HepG2 (cell line): ENCODE results near the gene EBF4. TPM values are rescaled to one million over a fixed set of nuclear protein-coding genes. Genes with fewer than 3 reads are reported as not detected.

Experiments used
- ATF7 ChIP-seq, 2 experiments: fragments of 450-650 bp in 1 of 2; sonication (generic) in 1 of 2; formaldehyde crosslinking in 1 of 2; IDR thresholded peaks; 2 replicates each; pipeline versions ENCODE4 v1.4.0 to v1.6.1; 2016 to 2020; ENCODE audit warnings: antibody characterized with exemption in 1 of 2, mild to moderate bottlenecking in 1 of 2, missing genetic modification reagents in 1 of 2
- CC2D1A ChIP-seq: sonication (generic); formaldehyde crosslinking; IDR thresholded peaks from 2 replicates; pipeline ENCODE4 v1.8.1; 2023; ENCODE audit warnings: mild to moderate bottlenecking, missing genetic modification reagents
- CREB1 ChIP-seq, 2 experiments: fragments of 450-650 bp in 1 of 2; IDR thresholded peaks; 2 replicates each; pipeline ENCODE4 v1.6.1; 2016 to 2017; ENCODE audit warnings: control low read depth in 1 of 2, mild to moderate bottlenecking in 1 of 2, missing compliant biosample characterization in 1 of 2, missing genetic modification characterization in 1 of 2
- ESRRA ChIP-seq: sonication (generic); formaldehyde crosslinking; IDR thresholded peaks from 2 replicates; pipeline ENCODE4 v1.5.1; 2020; ENCODE audit warnings: mild to moderate bottlenecking, low read depth, missing genetic modification reagents
- FOXA1 ChIP-seq, 2 experiments: fragments of 450-650 bp in 1 of 2; sonication (generic) in 1 of 2; formaldehyde crosslinking in 1 of 2; IDR thresholded peaks; 2 replicates each; pipeline versions ENCODE4 v1.4.0 to v1.6.1; 2016 to 2020; ENCODE audit warnings: missing genetic modification reagents in 1 of 2
- GFI1 ChIP-seq: sonication (generic); formaldehyde crosslinking; IDR thresholded peaks from 2 replicates; pipeline ENCODE4 v1.5.0; 2020; ENCODE audit warnings: missing genetic modification reagents, mild to moderate bottlenecking, borderline replicate concordance
- JUN ChIP-seq: sonication (generic); formaldehyde crosslinking; IDR thresholded peaks from 2 replicates; pipeline ENCODE4 v1.4.0; 2020; ENCODE audit warnings: mild to moderate bottlenecking, missing genetic modification reagents
- JUNB ChIP-seq: sonication (generic); formaldehyde crosslinking; IDR thresholded peaks from 2 replicates; pipeline ENCODE4 v1.8.0; 2022; ENCODE audit warnings: missing genetic modification reagents, mild to moderate bottlenecking, borderline replicate concordance
- NFRKB ChIP-seq: fragments of 450-650 bp; IDR thresholded peaks from 2 replicates; pipeline ENCODE4 v1.6.1; 2017
- SCMH1 ChIP-seq: sonication (generic); formaldehyde crosslinking; IDR thresholded peaks from 2 replicates; pipeline ENCODE4 v1.9.0; 2021; ENCODE audit warnings: missing genetic modification reagents, mild to moderate bottlenecking, borderline replicate concordance
- SIX4 ChIP-seq: sonication (generic); formaldehyde crosslinking; IDR thresholded peaks from 2 replicates; pipeline ENCODE4 v1.4.0; 2020; ENCODE audit warnings: missing genetic modification reagents
- SRSF4 ChIP-seq: fragments of 200-400 bp; formaldehyde crosslinking; IDR thresholded peaks from one replicate; pipeline ENCODE4 v1.6.1; 2018; ENCODE audit warnings: mild to moderate bottlenecking, low read depth, low read length, moderate library complexity; ENCODE audit not compliant: poor library complexity, severe bottlenecking
- TCF12 ChIP-seq, 2 experiments: fragments of 450-650 bp in 1 of 2; sonication (generic) in 1 of 2; formaldehyde crosslinking in 1 of 2; IDR thresholded peaks; 2 replicates each; pipeline versions ENCODE4 v1.6.1 to v1.8.0; 2017 to 2022; ENCODE audit warnings: antibody characterized with exemption in 1 of 2, mild to moderate bottlenecking in 1 of 2, missing genetic modification reagents in 1 of 2, moderate library complexity in 1 of 2
- TEAD2 ChIP-seq: sonication (generic); formaldehyde crosslinking; IDR thresholded peaks from 2 replicates; pipeline ENCODE4 v1.9.0; 2021; ENCODE audit warnings: missing genetic modification reagents
- ZFY ChIP-seq: sonication (generic); formaldehyde crosslinking; IDR thresholded peaks from 2 replicates; pipeline ENCODE4 v1.4.0; 2020; ENCODE audit warnings: missing genetic modification reagents
- ZNF281 ChIP-seq: sonication (generic); formaldehyde crosslinking; IDR thresholded peaks from 2 replicates; pipeline ENCODE4 v1.4.0; 2020; ENCODE audit warnings: missing genetic modification reagents, borderline replicate concordance
- ZNF329 ChIP-seq: sonication (generic); formaldehyde crosslinking; IDR thresholded peaks from 2 replicates; pipeline ENCODE4 v1.9.0; 2021; ENCODE audit warnings: low read depth, mild to moderate bottlenecking, missing genetic modification reagents
- ZNF414 ChIP-seq: sonication (generic); formaldehyde crosslinking; IDR thresholded peaks from 2 replicates; pipeline ENCODE4 v1.5.0; 2020; ENCODE audit warnings: missing genetic modification reagents
- ZNF878 ChIP-seq: sonication (generic); formaldehyde crosslinking; IDR thresholded peaks from 2 replicates; pipeline ENCODE4 v1.8.1; 2023; ENCODE audit warnings: mild to moderate bottlenecking, missing genetic modification reagents, moderate library complexity
- ZSCAN5A ChIP-seq: sonication (generic); formaldehyde crosslinking; IDR thresholded peaks from 2 replicates; pipeline ENCODE4 v1.8.0; 2022; ENCODE audit warnings: mild to moderate bottlenecking, missing genetic modification reagents, borderline replicate concordance
- ZUFSP ChIP-seq: sonication (generic); formaldehyde crosslinking; IDR thresholded peaks from 2 replicates; pipeline ENCODE4 v1.9.0; 2021; ENCODE audit warnings: missing genetic modification reagents, mild to moderate bottlenecking, borderline replicate concordance
- polyA plus RNA-seq, 8 experiments: library from polyadenylated mRNA; depleted of rRNA in 3 of 8; stranded (reverse) in 7 of 8; unstranded in 1 of 8; fragments of >200 nt; fragmentation: Illumina TruSeq in 4 of 8; extraction: Trizol in 4 of 8; gene quantifications; 2 replicates each; pipeline versions ENCODE4 v1.2.1 to v1.2.3, GENCODE V29; 2011 to 2016; ENCODE audit warnings: low read depth in 4 of 8, missing spikeins in 1 of 8, mixed read lengths in 1 of 8; ENCODE audit not compliant: insufficient read depth in 1 of 8
- total RNA-seq, 5 experiments: library from RNA; depleted of rRNA; stranded (reverse); fragments of >200 nt; fragmentation: Illumina TruSeq; extraction: Trizol; gene quantifications; 2 replicates each; pipeline ENCODE4 v1.2.3, GENCODE V29; 2016; ENCODE audit warnings: low read depth in 1 of 5

The EBF4 gene
- total and polyA plus RNA-seq, 2 of the 13 experiments (the other 11 are each of a cell fraction or from before 2014, with no cell fraction given), result 0.84 to 2.2 TPM

GRCh38 chr20:2752567-2753460, 60.2 kb downstream of the EBF4 start (continued):
- TF ChIP-seq ZNF329 (CRISPR knock-in tag), result 0 out of 2 replicates have a peak, but pooled peaks have one; percentile 12
- no peak for TF ChIP-seq NFRKB
- no peak for TF ChIP-seq TCF12 (IDR thresholded peaks at IDR 0.05)
- 0 out of 2 replicates have a peak, but pooled peaks have one; percentile 56 for TF ChIP-seq TCF12 (CRISPR knock-in tag; IDR thresholded peaks at IDR 0.05)
- TF ChIP-seq CC2D1A (CRISPR knock-in tag), result peak; percentile 84; the same call in 1 of the 2 replicates
- TF ChIP-seq TEAD2 (CRISPR knock-in tag), result no peak
- peak; percentile 40; the same call in 1 of the 2 replicates for TF ChIP-seq ESRRA (CRISPR knock-in tag)
- no peak for TF ChIP-seq SIX4 (CRISPR knock-in tag)
- no peak for TF ChIP-seq JUNB (CRISPR knock-in tag)
- TF ChIP-seq ZUFSP (CRISPR knock-in tag), result no peak
- no peak for TF ChIP-seq CREB1 (IDR thresholded peaks at IDR 0.05)
- no peak for TF ChIP-seq CREB1 (CRISPR knock-in tag; IDR thresholded peaks at IDR 0.05)
- 0 out of 2 replicates have a peak, but pooled peaks have one; percentile 15 for TF ChIP-seq ZFY (CRISPR knock-in tag)
- TF ChIP-seq ZNF878, result no peak
- no peak for TF ChIP-seq SCMH1
- TF ChIP-seq JUN (CRISPR knock-in tag), result no peak
- TF ChIP-seq GFI1, result no peak; the same call in 1 of the 2 replicates
- no peak for TF ChIP-seq ATF7 (IDR thresholded peaks at IDR 0.05)
- TF ChIP-seq ATF7 (CRISPR knock-in tag; IDR thresholded peaks at IDR 0.05), result no peak
- no peak for TF ChIP-seq ZNF281 (CRISPR knock-in tag)
- no peak for TF ChIP-seq FOXA1 (IDR thresholded peaks at IDR 0.05)
- no peak for TF ChIP-seq FOXA1 (CRISPR knock-in tag; IDR thresholded peaks at IDR 0.05)
- no peak for TF ChIP-seq ZNF414 (CRISPR knock-in tag)
- TF ChIP-seq ZSCAN5A (CRISPR knock-in tag), result no peak
- no peak for TF ChIP-seq SRSF4
